ENCODE data around the gene TEX2. TPM values are rescaled to one million over a fixed set of nuclear protein-coding genes. Genes with fewer than 3 reads are reported as not detected.

TEX2 gene
- total and polyA plus RNA-seq, 9 of the 15 experiments (the other 6 are each of a cell fraction or from before 2014, with no cell fraction given): 4.1 to 27.6 (median 19.3) TPM

DNA sequence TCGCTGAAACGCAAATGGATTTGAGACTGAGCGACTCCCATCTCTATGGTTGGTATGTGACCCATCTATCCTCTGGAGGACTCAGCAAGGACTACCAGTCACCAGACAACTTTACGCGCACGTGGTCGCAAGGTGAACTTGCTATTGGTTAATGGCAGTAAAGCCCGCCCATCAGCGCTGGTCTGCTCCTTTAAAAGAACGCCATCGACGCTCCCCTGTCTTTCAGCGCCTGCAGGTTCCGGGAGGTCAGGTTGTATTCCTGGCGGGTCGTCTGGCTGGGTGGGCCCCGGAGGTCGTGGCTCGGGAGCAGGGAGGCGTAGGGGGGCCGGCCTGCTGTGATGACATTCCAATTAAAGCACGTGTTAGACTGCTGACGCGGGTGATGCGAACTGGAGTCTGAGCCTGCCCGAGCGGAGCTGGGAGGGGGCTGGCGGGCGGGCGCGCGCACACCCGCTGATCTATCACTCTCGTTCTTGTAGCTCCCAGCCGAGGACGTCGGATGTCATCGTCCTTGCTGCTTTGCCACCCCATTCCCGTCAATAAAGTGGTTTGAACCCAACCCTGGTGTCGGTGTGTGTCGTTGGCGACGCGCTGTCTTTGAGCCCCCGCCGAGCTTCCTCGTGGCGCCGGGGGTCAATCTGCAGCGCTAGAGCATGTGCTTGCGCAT, 117.2 kb downstream of the TEX2 start (continued):
- TF ChIP-seq, protein P1, sequence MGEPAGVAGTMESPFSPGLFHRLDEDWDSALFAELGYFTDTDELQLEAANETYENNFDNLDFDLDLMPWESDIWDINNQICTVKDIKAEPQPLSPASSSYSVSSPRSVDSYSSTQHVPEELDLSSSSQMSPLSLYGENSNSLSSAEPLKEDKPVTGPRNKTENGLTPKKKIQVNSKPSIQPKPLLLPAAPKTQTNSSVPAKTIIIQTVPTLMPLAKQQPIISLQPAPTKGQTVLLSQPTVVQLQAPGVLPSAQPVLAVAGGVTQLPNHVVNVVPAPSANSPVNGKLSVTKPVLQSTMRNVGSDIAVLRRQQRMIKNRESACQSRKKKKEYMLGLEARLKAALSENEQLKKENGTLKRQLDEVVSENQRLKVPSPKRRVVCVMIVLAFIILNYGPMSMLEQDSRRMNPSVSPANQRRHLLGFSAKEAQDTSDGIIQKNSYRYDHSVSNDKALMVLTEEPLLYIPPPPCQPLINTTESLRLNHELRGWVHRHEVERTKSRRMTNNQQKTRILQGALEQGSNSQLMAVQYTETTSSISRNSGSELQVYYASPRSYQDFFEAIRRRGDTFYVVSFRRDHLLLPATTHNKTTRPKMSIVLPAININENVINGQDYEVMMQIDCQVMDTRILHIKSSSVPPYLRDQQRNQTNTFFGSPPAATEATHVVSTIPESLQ (CRISPR knock-in tag; IDR thresholded peaks at IDR 0.05): peak; percentile 94; the same call in 1 of the 2 replicates
- peak; percentile 50; the same call in 1 of the 2 replicates for TF ChIP-seq ZNF143 (CRISPR knock-in tag; IDR thresholded peaks at IDR 0.05)
- TF ChIP-seq TGIF2 (CRISPR knock-in tag; IDR thresholded peaks at IDR 0.05): peak; percentile 84; the same call in 1 of the 2 replicates
- TF ChIP-seq ZFP1 (CRISPR knock-in tag; IDR thresholded peaks at IDR 0.05): 0 out of 2 replicates have a peak, but pooled peaks have one; percentile 59
- TF ChIP-seq POLR2H (tag; IDR thresholded peaks at IDR 0.05; ENCODE audit: low read depth): peak; percentile 98
- TF ChIP-seq KDM4B (IDR thresholded peaks at IDR 0.05; ENCODE audit: borderline replicate concordance in 2 of 2, low read depth in 1 of 2): no peak; a peak in 2 of 4 replicates
- no peak; the same call in 1 of the 2 replicates for TF ChIP-seq EGR1 (conservative IDR thresholded peaks at IDR 0.05)
- TF ChIP-seq, protein P2, sequence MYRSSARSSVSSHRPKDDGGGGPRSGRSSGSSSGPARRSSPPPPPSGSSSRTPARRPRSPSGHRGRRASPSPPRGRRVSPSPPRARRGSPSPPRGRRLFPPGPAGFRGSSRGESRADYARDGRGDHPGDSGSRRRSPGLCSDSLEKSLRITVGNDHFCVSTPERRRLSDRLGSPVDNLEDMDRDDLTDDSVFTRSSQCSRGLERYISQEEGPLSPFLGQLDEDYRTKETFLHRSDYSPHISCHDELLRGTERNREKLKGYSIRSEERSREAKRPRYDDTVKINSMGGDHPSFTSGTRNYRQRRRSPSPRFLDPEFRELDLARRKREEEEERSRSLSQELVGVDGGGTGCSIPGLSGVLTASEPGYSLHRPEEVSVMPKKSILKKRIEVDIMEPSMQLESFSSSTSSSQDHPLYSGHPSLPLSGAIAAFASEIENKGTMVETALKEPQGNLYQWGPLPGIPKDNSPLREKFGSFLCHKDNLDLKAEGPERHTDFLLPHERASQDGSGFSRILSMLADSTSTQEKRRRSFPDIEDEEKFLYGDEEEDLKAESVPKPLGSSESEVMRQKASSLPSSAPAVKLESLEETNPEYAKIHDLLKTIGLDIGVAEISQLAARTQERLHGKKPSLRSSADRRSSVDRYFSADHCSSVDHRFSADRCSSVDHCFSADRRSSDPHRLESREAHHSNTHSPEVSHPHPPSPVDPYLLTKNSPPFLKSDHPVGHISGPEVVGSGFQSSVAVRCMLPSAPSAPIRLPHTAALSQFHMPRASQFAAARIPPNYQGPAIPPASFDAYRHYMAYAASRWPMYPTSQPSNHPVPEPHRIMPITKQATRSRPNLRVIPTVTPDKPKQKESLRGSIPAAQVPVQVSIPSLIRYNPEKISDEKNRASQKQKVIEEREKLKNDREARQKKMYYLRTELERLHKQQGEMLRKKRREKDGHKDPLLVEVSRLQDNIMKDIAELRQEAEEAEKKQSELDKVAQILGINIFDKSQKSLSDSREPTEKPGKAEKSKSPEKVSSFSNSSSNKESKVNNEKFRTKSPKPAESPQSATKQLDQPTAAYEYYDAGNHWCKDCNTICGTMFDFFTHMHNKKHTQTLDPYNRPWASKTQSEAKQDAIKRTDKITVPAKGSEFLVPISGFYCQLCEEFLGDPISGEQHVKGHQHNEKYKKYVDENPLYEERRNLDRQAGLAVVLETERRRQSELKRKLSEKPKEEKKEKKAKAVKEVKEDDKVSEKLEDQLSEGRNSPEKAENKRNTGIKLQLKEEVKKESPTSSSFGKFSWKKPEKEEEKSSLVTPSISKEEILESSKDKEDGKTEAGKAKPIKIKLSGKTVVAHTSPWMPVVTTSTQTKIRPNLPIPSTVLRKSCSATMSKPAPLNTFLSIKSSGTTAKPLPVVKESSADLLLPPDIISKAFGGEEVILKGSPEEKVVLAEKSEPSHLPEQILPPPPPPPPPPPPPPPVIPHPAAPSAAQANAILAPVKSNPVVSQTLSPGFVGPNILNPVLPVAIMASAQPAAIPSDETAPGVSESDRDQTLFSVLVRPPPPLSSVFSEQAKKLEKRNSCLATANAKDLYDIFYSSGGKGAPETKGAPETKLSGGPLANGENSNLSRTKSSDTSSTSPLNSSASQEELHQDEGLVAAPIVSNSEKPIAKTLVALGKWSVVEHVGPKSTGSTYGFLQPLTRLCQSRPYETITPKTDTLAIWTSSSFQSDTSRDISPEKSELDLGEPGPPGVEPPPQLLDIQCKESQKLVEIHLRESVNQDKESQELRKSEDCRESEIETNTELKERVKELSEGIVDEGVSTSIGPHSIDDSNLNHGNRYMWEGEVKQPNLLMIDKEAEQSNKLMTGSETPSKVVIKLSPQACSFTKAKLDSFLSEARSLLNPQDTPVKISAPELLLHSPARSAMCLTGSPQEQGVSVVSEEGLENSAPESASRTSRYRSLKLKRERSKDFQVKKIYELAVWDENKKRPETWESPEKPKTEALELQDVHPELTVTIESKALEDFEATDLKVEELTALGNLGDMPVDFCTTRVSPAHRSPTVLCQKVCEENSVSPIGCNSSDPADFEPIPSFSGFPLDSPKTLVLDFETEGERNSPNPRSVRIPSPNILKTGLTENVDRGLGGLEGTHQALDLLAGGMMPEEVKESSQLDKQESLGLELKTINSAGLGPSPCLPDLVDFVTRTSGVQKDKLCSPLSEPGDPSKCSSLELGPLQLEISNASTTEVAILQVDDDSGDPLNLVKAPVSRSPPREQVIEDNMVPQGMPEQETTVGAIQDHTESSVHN (IDR thresholded peaks at IDR 0.05; ENCODE audit: borderline replicate concordance in 1 of 2, low read depth in 1 of 2): peak in 1 of 2 experiments; percentile 68; a peak in 1 of 4 replicates
- TF ChIP-seq SREBF1 (IDR thresholded peaks at IDR 0.05; ENCODE audit: borderline replicate concordance, low read depth, low read length): peak; percentile 72; the same call in 1 of the 2 replicates
- TF ChIP-seq GTF2E2 (tag; IDR thresholded peaks at IDR 0.05): peak; percentile 95
- 0 out of 2 replicates have a peak, but pooled peaks have one; percentile 69 for TF ChIP-seq ZNF197 (CRISPR knock-in tag; IDR thresholded peaks at IDR 0.05; ENCODE audit: low read depth)
- TF ChIP-seq, protein P3, sequence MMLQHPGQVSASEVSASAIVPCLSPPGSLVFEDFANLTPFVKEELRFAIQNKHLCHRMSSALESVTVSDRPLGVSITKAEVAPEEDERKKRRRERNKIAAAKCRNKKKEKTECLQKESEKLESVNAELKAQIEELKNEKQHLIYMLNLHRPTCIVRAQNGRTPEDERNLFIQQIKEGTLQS (IDR thresholded peaks at IDR 0.05): peak; percentile 66
- TF ChIP-seq, protein P3 (CRISPR knock-in tag; conservative IDR thresholded peaks at IDR 0.05): no peak; the same call in 1 of the 2 replicates
- TF ChIP-seq, protein P4, sequence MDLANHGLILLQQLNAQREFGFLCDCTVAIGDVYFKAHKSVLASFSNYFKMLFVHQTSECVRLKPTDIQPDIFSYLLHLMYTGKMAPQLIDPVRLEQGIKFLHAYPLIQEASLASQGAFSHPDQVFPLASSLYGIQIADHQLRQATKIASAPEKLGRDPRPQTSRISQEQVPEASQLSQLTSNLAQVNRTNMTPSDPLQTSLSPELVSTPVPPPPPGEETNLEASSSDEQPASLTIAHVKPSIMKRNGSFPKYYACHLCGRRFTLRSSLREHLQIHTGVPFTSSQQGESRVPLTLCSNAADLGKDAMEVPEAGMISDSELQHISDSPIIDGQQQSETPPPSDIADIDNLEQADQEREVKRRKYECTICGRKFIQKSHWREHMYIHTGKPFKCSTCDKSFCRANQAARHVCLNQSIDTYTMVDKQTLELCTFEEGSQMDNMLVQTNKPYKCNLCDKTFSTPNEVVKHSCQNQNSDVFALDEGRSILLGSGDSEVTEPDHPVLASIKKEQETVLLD (IDR thresholded peaks at IDR 0.05): no peak
